CD14-positive monocyte (primary cell): ENCODE measurements around the gene ABCA4. TPM values are rescaled to one million over a fixed set of nuclear protein-coding genes. Genes with fewer than 3 reads are reported as not detected.

Experiments
- DNase-seq, 3 donors: peaks; one replicate each; pipeline ENCODE4 v3.0.0-alpha.2; 2011 to 2022
- H2AFZ ChIP-seq: 2 replicates; pipeline ENCODE4 v1.6.0; 2012; ENCODE audit warnings: mild to moderate bottlenecking, low read depth, low read length, inconsistent platforms; ENCODE audit not compliant: insufficient read depth, poor library complexity, severe bottlenecking
- H3K27ac ChIP-seq, 2 donors: 1 replicate in 1 of 2; 2 replicates in 1 of 2; pipeline ENCODE4 v1.5.1; 2012 to 2013; ENCODE audit warnings: low read length in 2 of 2, control low read depth in 1 of 2, inconsistent platforms in 1 of 2, low read depth in 1 of 2, mild to moderate bottlenecking in 1 of 2
- H3K27me3 ChIP-seq, 2 donors: one replicate each; pipeline versions ENCODE4 v1.6.0 to v1.6.1; 2011 to 2013; ENCODE audit warnings: low read length in 2 of 2; ENCODE audit not compliant: control insufficient read depth in 2 of 2, insufficient read depth in 2 of 2
- H3K36me3 ChIP-seq, 2 donors: replicated peaks in 1 of 2; 1 replicate in 1 of 2; 2 replicates in 1 of 2; pipeline versions ENCODE4 v1.5.1 to v1.6.1; 2012 to 2013; ENCODE audit warnings: low read length in 2 of 2, control low read depth in 1 of 2, inconsistent platforms in 1 of 2, mild to moderate bottlenecking in 1 of 2; ENCODE audit not compliant: insufficient read depth in 2 of 2, control insufficient read depth in 1 of 2
- H3K4me1 ChIP-seq, 2 donors: 1 replicate in 1 of 2; 2 replicates in 1 of 2; pipeline versions ENCODE4 v1.5.1 to v1.6.1; 2012 to 2013; ENCODE audit warnings: low read length in 2 of 2, control low read depth in 1 of 2, inconsistent platforms in 1 of 2, mild to moderate bottlenecking in 1 of 2, moderate library complexity in 1 of 2; ENCODE audit not compliant: insufficient read depth in 2 of 2, control insufficient read depth in 1 of 2
- H3K4me2 ChIP-seq: replicated peaks from 2 replicates; pipeline ENCODE3; 2012; ENCODE audit warnings: low read length, moderate library complexity, mild to moderate bottlenecking; ENCODE audit not compliant: poor library complexity, severe bottlenecking; ENCODE audit errors: extremely low read depth
- H3K4me3 ChIP-seq, 3 experiments: fragments of 200-600 bp in 1 of 3; sonication (generic) in 1 of 3; replicated peaks in 1 of 3; 1 replicate in 2 of 3; 2 replicates in 1 of 3; pipeline ENCODE4 v1.5.1; 2011 to 2013; ENCODE audit warnings: low read length in 3 of 3, mild to moderate bottlenecking in 3 of 3, control low read depth in 2 of 3, low read depth in 2 of 3, inconsistent platforms in 1 of 3, moderate library complexity in 1 of 3
- H3K79me2 ChIP-seq: 2 replicates; pipeline ENCODE4 v1.6.0; 2012; ENCODE audit warnings: mild to moderate bottlenecking, control low read depth, inconsistent platforms, low read length, moderate library complexity; ENCODE audit not compliant: insufficient read depth
- H3K9ac ChIP-seq: 2 replicates; pipeline ENCODE4 v1.6.0; 2017; ENCODE audit warnings: low read length, mild to moderate bottlenecking; ENCODE audit not compliant: insufficient read depth, poor library complexity, severe bottlenecking
- H3K9me3 ChIP-seq, 2 donors: replicated peaks in 1 of 2; 1 replicate in 1 of 2; 2 replicates in 1 of 2; pipeline versions ENCODE4 v1.5.1 to v1.6.1; 2012 to 2013; ENCODE audit warnings: low read length in 2 of 2, control low read depth in 1 of 2; ENCODE audit not compliant: control insufficient read depth in 1 of 2, insufficient read depth in 1 of 2
- H4K20me1 ChIP-seq: 2 replicates; pipeline ENCODE4 v1.6.0; 2012; ENCODE audit warnings: mild to moderate bottlenecking, low read length, control low read depth, moderate library complexity; ENCODE audit not compliant: insufficient read depth
- H3K27ac Mint-ChIP-seq, 7 donors: one replicate each; pipeline ENCODE4 v1.8.0; 2020; ENCODE audit warnings: mild to moderate bottlenecking in 7 of 7, mixed read lengths in 7 of 7, moderate library complexity in 6 of 7, inconsistent platforms in 2 of 7
- H3K27me3 Mint-ChIP-seq, 3 donors: one replicate each; pipeline ENCODE4 v1.8.0; 2021 to 2022; ENCODE audit warnings: low read depth in 3 of 3, mild to moderate bottlenecking in 3 of 3, mixed read lengths in 3 of 3, moderate library complexity in 3 of 3, inconsistent platforms in 1 of 3
- H3K36me3 Mint-ChIP-seq, 2 donors: one replicate each; pipeline ENCODE4 v1.8.0; 2020; ENCODE audit warnings: mixed read lengths in 2 of 2, inconsistent platforms in 1 of 2, mild to moderate bottlenecking in 1 of 2
- H3K4me1 Mint-ChIP-seq: one replicate; pipeline ENCODE4 v1.8.0; 2020; ENCODE audit warnings: mild to moderate bottlenecking, mixed read lengths
- H3K4me3 Mint-ChIP-seq, 2 donors: one replicate each; pipeline ENCODE4 v1.8.0; 2020; ENCODE audit warnings: mild to moderate bottlenecking in 2 of 2, mixed read lengths in 2 of 2, moderate library complexity in 1 of 2
- H3K9me3 Mint-ChIP-seq, 7 donors: one replicate each; pipeline ENCODE4 v1.8.0; 2020 to 2022; ENCODE audit warnings: mixed read lengths in 7 of 7, mild to moderate bottlenecking in 6 of 7, moderate library complexity in 6 of 7, inconsistent platforms in 2 of 7
- CTCF ChIP-seq: fragments of 200-600 bp; IDR thresholded peaks from one replicate; pipeline ENCODE4 v1.8.0; 2022; ENCODE audit warnings: antibody characterized with exemption, mild to moderate bottlenecking
- WGBS: methylation state at CpG from one replicate; pipeline ENCODE4 v1.1.5; 2013; ENCODE audit warnings: missing lambda C conversion rate; ENCODE audit not compliant: insufficient coverage; 5-methylcytosine and 5-hydroxymethylcytosine counted together
- intact Hi-C, 2 donors: fragments of 100-400 bp; cut with micrococcal nuclease; formaldehyde crosslinking; loops; one replicate each; pipeline versions ENCODE4 v1.15.0 to v1.15.1; 2023
- polyA plus RNA-seq, 3 donors: library from polyadenylated mRNA; depleted of rRNA in 1 of 3; unstranded in 2 of 3; stranded (reverse) in 1 of 3; fragments of 300-500 nt in 2 of 3; fragments of >200 nt in 1 of 3; fragmentation: Illumina TruSeq in 2 of 3; gene quantifications; 1 replicate in 2 of 3; 2 replicates in 1 of 3; pipeline ENCODE4 v1.2.3, GENCODE V29; 2012 to 2021

Gene ABCA4
- polyA plus RNA-seq, 3 donors: not detected

- no peaks in the 10 kb centered on the region for H3K79me2 ChIP-seq
- H3K27ac ChIP-seq: no peak overlapping the region
- no peak overlapping the region for H2AFZ ChIP-seq
- H3K9ac ChIP-seq: no peak overlapping the region
- DNase-seq: no peak
- Mint-ChIP-seq H3K4me3 (no peak overlapping the region), H3K27me3 (peaks cover 12 to 29% (median 22%) of the 10 kb centered on the region in 3 donors), H3K36me3 (no peaks in the 10 kb centered on the region), H3K27ac (no peak overlapping the region), H3K9me3 (no peaks in the 10 kb centered on the region), H3K4me1 (peaks cover 6% of the 10 kb centered on the region)
- H3K27me3 ChIP-seq: peaks cover 0 to 9% of the 10 kb centered on the region in 2 donors
- H3K4me1 ChIP-seq: peaks cover 4 to 5% of the 10 kb centered on the region in 2 donors
- WGBS: no CpG with 5 or more reads among the region's 1 CpG
- intact Hi-C loops: no loop called here
- no peaks in the 10 kb centered on the region for H3K36me3 ChIP-seq
- TF ChIP-seq CTCF: no peak
- no peak overlapping the region for H3K4me3 ChIP-seq
- H3K9me3 ChIP-seq: no peaks in the 10 kb centered on the region
- H4K20me1 ChIP-seq: no peaks in the 10 kb centered on the region
- H3K4me2 ChIP-seq: no peak overlapping the region
These were observed 70.7 kb downstream of the ABCA4 start for GRCh38 chr1:94050254-94050653.

GRCh38 chr1:94049791-94050190 lies 71.2 kb downstream of the ABCA4 start:
- Histone ChIP-seq H3K4me1 (peaks cover 5 to 6% of the 10 kb centered on the region in 2 donors), H3K4me2 (no peak overlapping the region), H4K20me1 (no peaks in the 10 kb centered on the region), H2AFZ (no peak overlapping the region), H3K9me3 (no peaks in the 10 kb centered on the region), H3K27me3 (peaks cover 0 to 9% of the 10 kb centered on the region in 2 donors), H3K36me3 (no peaks in the 10 kb centered on the region), H3K4me3 (no peak overlapping the region), H3K79me2 (no peaks in the 10 kb centered on the region), H3K9ac (no peak overlapping the region), H3K27ac (no peak overlapping the region)
- H3K27ac Mint-ChIP-seq: no peak overlapping the region
- peaks cover 6% of the 10 kb centered on the region for H3K4me1 Mint-ChIP-seq
- no peaks in the 10 kb centered on the region for H3K9me3 Mint-ChIP-seq
- WGBS: 6% methylated on average over 2 of the region's 3 CpGs
- no peak for TF ChIP-seq CTCF
- no peak for DNase-seq
- intact Hi-C loops: no loop called here
- no peak overlapping the region for H3K4me3 Mint-ChIP-seq
- peaks cover 8 to 31% (median 19%) of the 10 kb centered on the region in 3 donors for H3K27me3 Mint-ChIP-seq
- no peaks in the 10 kb centered on the region for H3K36me3 Mint-ChIP-seq
